Endothelial cell (in vitro differentiated cells): ENCODE results near the gene DAPL1. TPM values are rescaled to one million over a fixed set of nuclear protein-coding genes. Genes with fewer than 3 reads are reported as not detected.

Experiments used
- DNase-seq: peaks from one replicate; pipeline ENCODE4 v3.0.0; 2021; ENCODE audit warnings: low spot score
- H3K27ac Mint-ChIP-seq: one replicate; pipeline ENCODE4 v1.8.0; 2021; ENCODE audit warnings: mixed read lengths, inconsistent platforms; ENCODE audit not compliant: unreplicated experiment
- H3K27me3 Mint-ChIP-seq: one replicate; pipeline ENCODE4 v1.8.0; 2021; ENCODE audit warnings: mild to moderate bottlenecking, moderate library complexity, mixed read lengths, inconsistent platforms; ENCODE audit not compliant: unreplicated experiment
- H3K36me3 Mint-ChIP-seq: one replicate; pipeline ENCODE4 v1.8.0; 2021; ENCODE audit warnings: mild to moderate bottlenecking, low read depth, mixed read lengths, inconsistent platforms; ENCODE audit not compliant: unreplicated experiment
- H3K4me1 Mint-ChIP-seq: one replicate; pipeline ENCODE4 v1.8.0; 2021; ENCODE audit warnings: mild to moderate bottlenecking, mixed read lengths, inconsistent platforms; ENCODE audit not compliant: unreplicated experiment
- H3K4me3 Mint-ChIP-seq: one replicate; pipeline ENCODE4 v1.8.0; 2021; ENCODE audit warnings: mild to moderate bottlenecking, mixed read lengths, inconsistent platforms; ENCODE audit not compliant: unreplicated experiment
- H3K9me3 Mint-ChIP-seq: one replicate; pipeline ENCODE4 v1.8.0; 2021; ENCODE audit warnings: mixed read lengths, inconsistent platforms; ENCODE audit not compliant: unreplicated experiment
- CTCF ChIP-seq: fragments of 200-600 bp; sonication (generic); IDR thresholded peaks from one replicate; pipeline ENCODE4 v1.5.0; 2021; ENCODE audit warnings: antibody characterized with exemption; ENCODE audit not compliant: unreplicated experiment
- long read RNA-seq: library from polyadenylated mRNA; unstranded; transcript quantifications from one replicate; pipeline ENCODE4 v2.0.0, GENCODE V29; 2020; ENCODE audit not compliant: unreplicated experiment
- total RNA-seq: library from RNA; stranded (reverse); fragmentation: NEBNext Ultra II Directional; extraction: Animal tissue kit (Norgen Biotek cat#: 25700); gene quantifications from one replicate; pipeline ENCODE4 v1.2.1, GENCODE V29; 2021; ENCODE audit not compliant: unreplicated experiment

Gene DAPL1
- not detected for total RNA-seq
- long read RNA-seq, result 0 reads

GRCh38 chr2:158795195-158795924 is at the start of gene DAPL1:
DAPL1 (plus strand) TSS chr2:158795317; CDS start chr2:158795373, 56 bp downstream.
- H3K36me3 Mint-ChIP-seq, result no peaks in the 10 kb centered on the region
- H3K27me3 Mint-ChIP-seq, result no peaks in the 10 kb centered on the region
- H3K4me1 Mint-ChIP-seq, result peaks cover 2% of the 10 kb centered on the region
- H3K4me3 Mint-ChIP-seq, result no peak within 1 kb of the TSS
- H3K27ac Mint-ChIP-seq, result no peak within 1 kb of the TSS
- DNase-seq, result no peak
- no peaks in the 10 kb centered on the region for H3K9me3 Mint-ChIP-seq
- TF ChIP-seq CTCF, result no peak

- Mint-ChIP-seq H3K27ac (no peak overlapping the region), H3K27me3 (no peaks in the 10 kb centered on the region), H3K4me1 (peaks cover 32% of the 10 kb centered on the region), H3K36me3 (no peaks in the 10 kb centered on the region), H3K4me3 (no peak overlapping the region), H3K9me3 (no peaks in the 10 kb centered on the region)
- no peak for TF ChIP-seq CTCF
- DNase-seq, result no peak
These were observed 49.2 kb upstream of the DAPL1 start for GRCh38 chr2:158745866-158746382.

- no peaks in the 10 kb centered on the region for H3K27me3 Mint-ChIP-seq
- no peak overlapping the region for H3K27ac Mint-ChIP-seq
- no peaks in the 10 kb centered on the region for H3K9me3 Mint-ChIP-seq
- TF ChIP-seq CTCF, result no peak
- no peaks in the 10 kb centered on the region for H3K36me3 Mint-ChIP-seq
- H3K4me1 Mint-ChIP-seq, result peaks cover 30% of the 10 kb centered on the region
- no peak overlapping the region for H3K4me3 Mint-ChIP-seq
- no peak for DNase-seq
These were observed 48.6 kb upstream of the DAPL1 start for GRCh38 chr2:158746488-158746887.

- peaks cover 30% of the 10 kb centered on the region for H3K4me1 Mint-ChIP-seq
- H3K27ac Mint-ChIP-seq, result no peak overlapping the region
- no peaks in the 10 kb centered on the region for H3K9me3 Mint-ChIP-seq
- H3K36me3 Mint-ChIP-seq, result no peaks in the 10 kb centered on the region
- TF ChIP-seq CTCF, result no peak
- H3K27me3 Mint-ChIP-seq, result no peaks in the 10 kb centered on the region
- H3K4me3 Mint-ChIP-seq, result no peak overlapping the region
- no peak for DNase-seq
These were observed 47.8 kb upstream of the DAPL1 start for GRCh38 chr2:158747281-158747680.

- H3K9me3 Mint-ChIP-seq, result no peaks in the 10 kb centered on the region
These were observed 46.1 kb upstream of the DAPL1 start for GRCh38 chr2:158748926-158749590.

More at GRCh38 chr2:158748926-158749590, 46.1 kb upstream of the DAPL1 start:
- Mint-ChIP-seq H3K4me3 (no peak overlapping the region), H3K4me1 (peaks cover 23% of the 10 kb centered on the region), H3K27ac (no peak overlapping the region), H3K27me3 (no peaks in the 10 kb centered on the region), H3K36me3 (no peaks in the 10 kb centered on the region)
- DNase-seq, result no peak
- no peak for TF ChIP-seq CTCF
